GM12892 (cell line): Measurements from ENCODE around the gene TMEM62.
"Not testable (repeated sequence)": the region's sequence is repeated elsewhere in the genome, so short reads cannot be mapped to it uniquely, and the experiment has no call there.

Experiments used
- DNase-seq: peaks from one replicate; pipeline ENCODE4 v3.0.0; 2011; ENCODE audit not compliant: insufficient read length
- FAIRE-seq: peaks from 2 replicates; lab custom pipeline; 2011; peaks lifted over from hg19 to GRCh38; lab: Jason Lieb, UNC
- POLR2A ChIP-seq: IDR thresholded peaks from 2 replicates; pipeline ENCODE4 v1.6.1; 2011; ENCODE audit warnings: low read depth, low read length, control low read depth
- POLR2AphosphoS5 ChIP-seq: IDR thresholded peaks from 2 replicates; pipeline ENCODE4 v1.6.1; 2011; ENCODE audit warnings: low read depth, low read length, control low read depth
- TAF1 ChIP-seq: IDR thresholded peaks from 2 replicates; pipeline ENCODE4 v1.6.1; 2011; ENCODE audit warnings: low read depth, mild to moderate bottlenecking, control low read depth, low read length, borderline replicate concordance

Gene TMEM62

GRCh38 chr15:43165801-43166325 is 32.5 kb downstream of the TMEM62 start:
- TF ChIP-seq TAF1 (no peak), POLR2A (no peak), POLR2AphosphoS5 (no peak)
- DNase-seq, result no peak
- FAIRE-seq, result no peak

GRCh38 chr15:43167261-43167660 is 33.9 kb downstream of the TMEM62 start:
- DNase-seq, FAIRE-seq: not testable (repeated sequence)

GRCh38 chr15:43168192-43169107 is 35.1 kb downstream of the TMEM62 start:
- FAIRE-seq, result no peak
- TF ChIP-seq POLR2A, result no peak
- TF ChIP-seq POLR2AphosphoS5, result no peak
- no peak for TF ChIP-seq TAF1
- no peak for DNase-seq

GRCh38 chr15:43169888-43170287 is 36.5 kb downstream of the TMEM62 start:
- FAIRE-seq (no peak), DNase-seq (no peak)
- TF ChIP-seq TAF1, result no peak

GRCh38 chr15:43175656-43176309 is 42.4 kb downstream of the TMEM62 start:
- FAIRE-seq, result not testable (repeated sequence)

GRCh38 chr15:43177147-43177546 is 43.8 kb downstream of the TMEM62 start:
- not testable (repeated sequence) for FAIRE-seq, DNase-seq

More at GRCh38 chr15:43175656-43176309, 42.4 kb downstream of the TMEM62 start:
- not testable (repeated sequence) for DNase-seq

- DNase-seq (no peak), FAIRE-seq (no peak)
- no peak for TF ChIP-seq POLR2A
- no peak for TF ChIP-seq POLR2AphosphoS5
- no peak for TF ChIP-seq TAF1
These were observed 49.9 kb downstream of the TMEM62 start for GRCh38 chr15:43183270-43183669.

GRCh38 chr15:43184407-43185124 is 51.2 kb downstream of the TMEM62 start:
- TF ChIP-seq POLR2A, result no peak
- DNase-seq (no peak), FAIRE-seq (peak; percentile 42)

- DNase-seq (peak; percentile 93), FAIRE-seq (peak; percentile 98)
- peak; percentile 95 for TF ChIP-seq POLR2A
- TF ChIP-seq TAF1, result peak; percentile 73; the same call in 1 of the 2 replicates
- peak; percentile 92 for TF ChIP-seq POLR2AphosphoS5
These were observed 52.0 kb downstream of the TMEM62 start, which contains the start of gene CCNDBP1 for GRCh38 chr15:43185157-43186002. CCNDBP1 (plus strand) TSS chr15:43185403; CDS start chr15:43185499, 96 bp downstream.

GRCh38 chr15:43186003-43186353 is 52.6 kb downstream of the TMEM62 start:
- FAIRE-seq (no peak), DNase-seq (no peak)
- TF ChIP-seq TAF1 (no peak), POLR2A (no peak), POLR2AphosphoS5 (no peak)

GRCh38 chr15:43187544-43188155 is 54.3 kb downstream of the TMEM62 start:
- no peak for TF ChIP-seq TAF1
- no peak for TF ChIP-seq POLR2A
- no peak for TF ChIP-seq POLR2AphosphoS5
- DNase-seq, result no peak
- FAIRE-seq, result no peak
